Upper lobe of left lung (tissue), 4 donors: Measurements from ENCODE around the gene FOXA2.

Experiments
- CTCF ChIP-seq, 6 experiments: fragments of 450-650 bp in 4 of 6; fragments of 200-600 bp in 2 of 6; sonication (generic) in 2 of 6; IDR thresholded peaks; one replicate each; pipeline ENCODE4 v1.5.1; 2016 to 2019; ENCODE audit warnings: antibody characterized with exemption in 6 of 6
- POLR2AphosphoS5 ChIP-seq, 2 donors: sonication (generic); formaldehyde crosslinking; IDR thresholded peaks; one replicate each; pipeline ENCODE4 v1.5.1; 2017; ENCODE audit warnings: antibody characterized with exemption in 2 of 2

DNA sequence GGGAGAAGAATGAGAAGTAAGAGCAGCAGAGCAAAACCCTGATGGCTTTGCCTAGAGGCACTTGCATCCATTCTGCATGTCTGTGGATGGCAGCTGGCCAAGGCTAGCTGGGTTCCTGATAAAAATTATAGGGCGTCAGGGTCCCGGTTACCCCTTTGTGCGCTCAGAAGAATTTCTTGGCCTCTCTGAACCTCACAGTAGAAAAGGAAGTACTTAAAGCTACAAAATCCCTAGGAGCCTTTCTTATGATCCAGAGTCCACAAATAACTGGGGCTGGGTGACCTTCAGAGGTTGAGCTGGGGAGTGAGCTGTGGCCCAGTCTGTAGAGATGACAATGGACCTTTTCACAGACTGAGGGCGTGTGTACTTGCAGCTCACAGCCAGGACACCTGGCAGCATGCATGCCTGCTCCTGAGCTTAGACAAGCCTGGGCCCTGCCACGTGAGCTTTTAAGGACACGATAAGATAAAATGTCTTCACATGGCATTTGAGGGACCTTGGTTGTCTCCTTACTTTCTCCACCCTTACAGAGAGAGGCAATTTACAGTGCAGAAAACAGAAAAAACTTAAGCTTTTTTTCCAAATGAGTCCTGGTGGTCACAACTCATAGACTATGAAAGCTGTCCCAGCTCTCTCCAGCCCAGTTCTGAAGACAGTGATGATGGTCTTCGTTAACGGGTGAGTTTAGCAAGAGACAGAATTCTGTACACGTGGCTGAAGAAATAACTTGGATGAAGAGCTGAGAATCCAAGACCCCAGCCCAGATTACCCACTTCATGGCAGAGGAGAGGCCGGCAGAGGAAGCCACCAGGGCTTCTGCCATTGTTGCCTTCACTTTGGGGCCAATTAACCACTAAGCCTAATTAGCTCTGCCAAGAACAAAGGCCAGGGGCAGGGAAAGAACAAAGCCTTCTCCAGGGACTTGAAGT is 50.3 kb downstream of the FOXA2 start:
- TF ChIP-seq CTCF (IDR thresholded peaks at IDR 0.05) (no peak), POLR2AphosphoS5 (IDR thresholded peaks at IDR 0.05) (no peak)
